T-helper 2 cell treated with Interferon-gamma antibody and Interleukin-4, amounts not matched to agents 100 ng/mL and 5 ng/mL, for 36 hours (primary cell): ENCODE data around the gene BAMBI. TPM values are rescaled to one million over a fixed set of nuclear protein-coding genes. Genes with fewer than 3 reads are reported as not detected.

ENCODE experiments used
- intact Hi-C: fragments of 100-400 bp; cut with micrococcal nuclease; formaldehyde crosslinking; loops from one replicate; pipeline ENCODE4 v1.15.1; 2023
- total RNA-seq: library from RNA; stranded (reverse); gene quantifications from 2 replicates; pipeline ENCODE4 v1.2.3, GENCODE V29; 2022

Gene BAMBI
- total RNA-seq, 1 donor from 2014 or later = 0.09 TPM

DNA sequence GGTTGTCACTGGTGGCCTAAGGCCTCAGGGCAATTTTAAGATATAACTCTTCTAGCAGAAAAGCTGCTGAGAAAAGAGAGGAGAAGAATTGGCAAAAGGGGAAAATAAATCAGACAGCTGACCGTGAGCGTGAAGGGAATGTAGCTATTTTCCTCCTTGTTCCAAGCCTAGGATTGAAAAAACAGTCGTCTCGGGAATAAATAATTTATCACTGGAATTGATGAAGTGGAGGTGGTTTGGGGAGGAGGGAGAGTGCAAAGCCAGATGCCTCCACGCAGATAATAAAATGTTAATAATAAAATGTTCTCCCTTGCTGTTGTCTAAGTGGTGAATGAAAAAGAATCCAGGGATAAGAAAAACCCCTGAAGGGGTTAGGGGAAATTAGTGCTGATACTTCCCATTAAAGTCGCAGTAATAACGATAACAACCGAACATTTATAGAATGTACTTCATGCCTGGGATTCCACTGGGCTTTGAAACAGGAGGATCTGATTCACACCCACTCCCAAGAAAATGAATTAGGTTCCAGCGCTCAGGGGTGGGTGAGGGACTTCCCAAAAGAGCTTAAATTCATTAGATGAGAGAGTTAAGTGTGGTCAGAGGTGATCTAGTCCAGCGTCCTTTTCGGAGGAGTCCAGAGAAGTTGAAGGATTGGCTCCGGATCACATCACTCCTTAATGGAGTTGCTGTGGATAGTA lies 27.3 kb downstream of the BAMBI start:
- intact Hi-C loops = no loop called here

DNA sequence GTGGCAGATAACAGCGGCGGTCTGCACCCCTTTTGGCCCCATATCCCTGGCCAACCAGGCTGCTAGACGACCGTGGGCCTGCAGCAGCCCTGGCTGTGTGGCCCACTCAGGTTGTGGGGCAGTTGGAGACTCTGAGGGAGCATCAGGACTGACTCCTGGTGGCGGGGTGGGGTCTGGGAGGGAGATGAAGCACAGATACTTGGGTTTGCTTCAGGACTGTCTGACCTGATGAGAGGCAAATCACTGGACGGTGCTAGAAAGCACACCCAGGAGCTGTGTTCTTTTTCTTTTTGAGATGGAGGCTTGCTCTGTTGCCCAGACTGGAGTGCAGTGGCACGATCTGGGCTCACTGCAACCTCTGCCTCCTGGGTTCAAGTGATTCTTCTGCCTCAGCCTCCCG lies 28.2 kb downstream of the BAMBI start:
- intact Hi-C loops = no loop called here

DNA sequence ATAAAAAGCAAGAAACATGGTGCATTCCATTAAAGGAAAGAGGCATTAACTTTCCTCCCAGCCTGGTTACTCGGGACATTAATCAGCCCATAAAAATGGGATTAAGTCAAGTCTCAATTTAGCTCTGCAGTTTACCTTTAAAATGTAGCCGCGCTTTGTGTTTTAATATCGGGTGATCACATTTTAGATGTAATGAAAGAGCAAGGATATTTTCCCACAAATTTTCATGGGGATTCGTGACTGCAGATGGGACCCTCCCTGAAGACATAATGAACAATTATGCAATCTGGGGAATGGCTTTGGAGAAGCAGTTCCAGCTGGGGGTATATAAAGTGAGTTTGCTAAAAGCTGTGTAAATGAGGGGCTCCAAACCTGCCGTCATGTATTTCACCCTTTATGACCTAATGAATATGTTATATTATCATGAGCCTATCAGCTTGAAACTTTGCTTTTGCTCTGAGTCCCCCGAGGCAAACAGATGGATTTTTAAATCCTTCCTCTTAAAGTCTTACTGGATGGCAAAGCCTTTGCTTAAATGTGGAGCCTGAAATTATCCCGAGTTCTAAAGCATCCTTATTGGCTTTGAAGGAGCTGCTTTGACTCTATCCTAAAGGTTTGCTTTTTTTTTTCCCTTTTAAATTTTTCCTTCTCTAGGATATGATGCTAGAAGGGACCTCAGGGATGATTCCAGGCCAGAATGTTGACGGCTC lies 31.8 kb downstream of the BAMBI start:
- intact Hi-C loops = no loop called here

DNA sequence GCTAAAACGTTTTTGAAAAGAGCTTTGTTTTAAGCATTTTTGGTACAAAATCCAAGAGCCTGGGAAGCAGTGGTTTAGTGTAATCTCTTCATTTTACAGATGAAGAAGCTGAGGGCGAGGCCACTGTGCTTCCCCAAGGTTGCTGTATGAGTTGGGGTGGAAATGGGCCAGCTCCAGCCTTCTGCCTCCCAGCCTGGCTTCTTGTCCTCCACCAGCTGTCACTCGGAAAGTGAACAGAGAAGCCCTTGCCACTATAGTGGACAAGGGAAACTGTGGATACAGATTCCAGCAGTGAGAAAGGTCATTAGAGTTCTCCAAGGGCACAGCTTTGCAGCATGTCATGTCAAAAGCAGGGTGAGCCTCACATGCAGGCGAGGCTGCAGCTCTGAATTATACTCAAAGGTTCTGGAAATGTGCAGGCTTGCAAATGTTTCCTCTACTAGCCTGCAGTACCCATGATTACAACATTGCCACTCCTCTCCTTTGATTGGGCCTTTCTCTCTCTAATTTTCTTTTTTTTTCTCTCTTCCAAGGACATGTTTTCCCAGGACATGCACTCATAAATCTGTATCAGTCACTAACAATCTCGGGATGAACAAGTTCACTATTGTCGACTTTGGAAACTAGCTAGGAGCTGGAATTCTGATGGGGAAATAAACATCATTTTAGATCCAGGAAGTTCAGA lies 33.0 kb downstream of the BAMBI start:
- intact Hi-C loops = no loop called here

DNA sequence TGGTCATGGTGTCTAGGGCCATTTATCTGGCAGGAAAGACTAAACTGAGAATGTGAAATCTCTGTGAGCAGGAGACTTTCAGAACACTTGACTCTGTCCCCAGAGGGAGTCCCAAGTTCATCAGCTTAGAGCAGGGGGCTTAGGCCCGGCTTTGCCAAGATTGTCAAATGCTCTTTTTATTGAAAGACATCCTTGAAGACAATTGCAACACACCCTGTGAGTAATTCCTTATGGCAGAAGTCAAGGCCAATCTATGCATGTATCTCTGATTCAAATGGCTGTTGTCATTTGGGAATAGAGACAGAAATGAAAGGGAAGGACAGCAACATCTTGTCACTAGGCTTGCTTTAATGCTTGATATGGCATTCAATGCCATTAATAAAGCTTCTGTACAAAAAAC lies 33.7 kb downstream of the BAMBI start:
- intact Hi-C loops = no loop called here

DNA sequence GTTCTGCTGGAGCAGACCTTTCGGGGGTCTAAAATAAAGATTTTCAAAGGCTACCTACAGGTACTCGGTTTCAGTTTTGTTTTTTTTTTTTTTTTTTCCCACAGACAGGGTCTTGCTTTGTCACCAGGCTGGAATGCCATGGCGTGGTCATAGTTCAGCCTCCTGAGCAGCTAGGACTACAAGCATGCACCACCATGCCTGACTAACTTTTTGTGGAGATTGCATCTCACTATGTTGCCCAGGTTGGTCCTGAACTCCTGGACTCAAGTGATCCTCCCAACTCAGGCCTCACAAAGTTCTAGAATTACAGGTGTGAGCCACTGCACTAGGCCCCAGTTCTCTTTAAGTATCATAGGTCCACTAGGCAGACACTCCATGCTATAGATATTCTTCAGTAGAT lies 34.5 kb downstream of the BAMBI start:
- intact Hi-C loops = no loop called here

DNA sequence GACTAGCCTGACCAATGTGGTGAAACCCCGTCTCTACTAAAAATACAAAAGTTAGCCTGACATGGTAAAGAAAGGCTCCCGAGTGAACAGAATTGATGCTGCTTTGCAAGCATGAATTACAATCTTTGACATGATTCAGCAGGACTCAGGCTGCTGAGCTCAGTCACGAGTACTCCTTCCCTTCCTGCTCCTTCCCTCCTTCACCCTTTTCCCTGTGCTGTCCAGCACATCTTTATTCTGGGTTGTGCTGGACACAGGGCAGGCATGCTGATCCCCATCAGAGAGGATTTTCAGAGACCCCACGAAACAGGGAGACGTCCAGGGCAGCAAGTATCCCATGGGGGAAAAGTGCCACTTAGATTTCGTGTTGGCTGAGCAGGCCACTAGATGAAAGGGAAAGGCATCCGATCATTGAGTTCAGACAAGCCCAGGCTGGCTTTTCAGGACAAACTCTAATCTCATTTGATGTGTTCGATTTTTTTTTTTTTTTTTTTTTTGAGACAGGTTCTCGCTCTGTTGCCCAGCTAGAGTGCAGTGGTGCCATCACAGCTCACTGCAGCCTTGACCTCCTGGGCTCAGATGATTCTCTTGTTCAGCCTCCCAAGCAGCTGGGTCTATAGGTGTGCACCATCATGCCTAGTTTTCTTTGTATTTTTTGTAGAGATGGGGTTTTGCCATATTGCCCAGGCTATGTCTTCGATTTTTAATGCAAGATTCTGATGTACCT lies 36.5 kb downstream of the BAMBI start:
- intact Hi-C loops = no loop called here

DNA sequence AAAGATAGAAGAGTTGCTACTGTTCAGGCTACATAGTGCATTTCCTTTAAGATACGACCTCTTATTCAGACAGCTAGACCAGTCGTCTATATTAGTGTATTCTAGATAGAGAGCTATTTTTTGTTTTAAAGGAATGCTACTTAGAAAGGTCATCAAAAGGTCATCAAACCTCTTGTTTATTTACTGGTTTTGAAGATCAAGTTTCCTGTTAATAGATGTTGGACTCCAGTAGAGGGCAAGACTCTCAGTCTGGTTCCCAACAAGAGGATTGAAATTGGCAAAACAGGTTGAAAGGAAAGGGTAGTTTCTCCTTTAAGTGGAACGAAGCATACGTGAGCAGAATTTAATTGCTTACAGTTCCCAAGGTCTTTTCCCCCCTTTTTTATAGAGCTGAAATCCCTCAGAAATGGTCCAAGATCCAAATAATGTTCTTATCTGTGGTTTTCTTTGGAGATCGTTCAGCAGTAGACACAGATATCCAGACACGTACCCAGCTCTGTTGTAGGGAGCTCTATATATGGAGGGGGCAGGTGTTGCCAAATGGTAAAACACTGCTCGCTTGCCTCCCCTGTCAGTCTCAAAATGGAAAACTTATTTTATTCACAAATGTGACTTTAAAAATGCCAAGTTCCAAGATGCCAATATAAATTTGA lies 37.2 kb downstream of the BAMBI start:
- intact Hi-C loops = no loop called here

DNA sequence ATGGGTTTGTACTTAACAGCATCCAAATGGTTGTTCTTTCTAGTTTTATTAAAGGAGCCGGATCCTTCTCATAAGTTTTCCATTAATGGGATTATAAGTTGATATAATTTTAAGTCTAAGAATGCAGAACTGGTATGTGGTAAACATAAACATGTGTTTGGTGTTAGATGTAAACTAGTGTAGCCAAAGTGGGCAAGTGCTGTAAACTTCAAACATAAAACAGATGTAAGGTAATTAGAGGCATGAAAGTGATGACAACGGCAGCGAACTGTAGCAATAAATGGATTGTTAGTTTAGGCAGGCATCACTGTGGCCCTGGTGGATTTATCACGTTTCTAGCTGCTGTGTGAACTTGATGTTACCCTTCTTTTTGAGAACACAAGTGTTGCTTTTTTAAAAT lies 37.9 kb downstream of the BAMBI start:
- intact Hi-C loops = no loop called here

DNA sequence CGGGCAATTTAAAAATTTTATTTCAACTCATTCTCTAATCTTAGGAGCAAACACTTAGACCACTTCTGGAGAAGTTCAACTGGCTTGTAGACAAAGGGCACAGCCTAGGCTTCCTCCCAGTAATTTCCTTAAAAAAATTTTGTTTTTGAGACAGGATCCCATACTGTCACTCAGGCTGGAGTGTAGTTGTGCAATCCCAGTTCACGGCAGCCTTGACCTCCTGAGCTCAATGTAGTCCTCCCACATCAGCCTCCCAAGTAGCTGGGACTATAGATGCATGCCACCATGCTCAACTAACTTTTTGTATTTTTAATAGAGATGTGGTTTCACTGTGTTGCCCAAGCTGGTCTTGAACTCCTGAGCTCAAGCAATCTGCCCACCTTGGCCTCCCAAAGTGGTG lies 38.4 kb downstream of the BAMBI start:
- intact Hi-C loops = no loop called here

DNA sequence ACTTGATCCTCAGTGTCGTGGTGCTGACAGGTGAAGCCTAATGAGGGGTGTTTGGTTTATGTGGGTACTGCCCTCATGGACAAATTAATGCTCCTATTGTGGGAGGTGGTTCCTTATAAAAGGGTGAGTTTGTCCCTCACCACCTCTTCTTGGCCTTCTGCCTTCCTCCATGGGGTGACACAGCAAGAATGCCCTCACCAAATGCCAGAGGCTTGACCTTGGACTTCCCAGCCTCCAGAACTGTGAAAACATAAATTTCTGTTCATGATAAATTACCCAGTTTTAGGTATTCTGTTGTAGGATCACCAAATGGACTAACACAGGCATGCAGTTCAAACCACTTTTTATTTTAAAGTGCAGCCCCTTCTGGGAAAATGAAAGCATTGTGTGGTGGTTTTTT lies 39.4 kb downstream of the BAMBI start:
- intact Hi-C loops = no loop called here

DNA sequence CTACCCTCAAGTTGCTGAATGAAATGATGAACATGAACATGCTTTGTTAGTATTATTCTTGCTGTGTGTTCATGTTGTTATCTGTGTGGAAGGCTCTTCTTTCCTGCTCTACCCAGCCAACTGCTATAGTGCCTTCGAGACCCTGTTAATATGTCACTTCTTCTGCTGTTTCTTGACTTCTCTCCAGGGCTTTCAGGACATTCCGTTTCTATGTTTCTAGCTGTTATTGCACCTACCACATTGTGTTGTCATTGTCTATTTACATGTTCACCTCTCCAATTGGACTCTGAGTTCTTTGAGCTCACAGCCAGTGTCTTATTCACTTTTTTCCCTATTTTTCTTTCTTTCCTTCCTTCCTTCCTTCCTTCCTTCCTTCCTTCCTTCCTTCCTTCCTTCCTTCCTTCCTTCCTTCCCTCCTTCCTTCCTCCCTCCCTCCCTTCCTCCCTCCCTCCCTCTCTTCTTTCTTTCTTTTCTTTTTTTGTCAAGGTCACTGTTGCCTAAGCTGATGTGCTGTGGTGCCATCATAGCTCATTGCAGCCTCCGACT lies 40.4 kb downstream of the BAMBI start:
- intact Hi-C loops = no loop called here

DNA sequence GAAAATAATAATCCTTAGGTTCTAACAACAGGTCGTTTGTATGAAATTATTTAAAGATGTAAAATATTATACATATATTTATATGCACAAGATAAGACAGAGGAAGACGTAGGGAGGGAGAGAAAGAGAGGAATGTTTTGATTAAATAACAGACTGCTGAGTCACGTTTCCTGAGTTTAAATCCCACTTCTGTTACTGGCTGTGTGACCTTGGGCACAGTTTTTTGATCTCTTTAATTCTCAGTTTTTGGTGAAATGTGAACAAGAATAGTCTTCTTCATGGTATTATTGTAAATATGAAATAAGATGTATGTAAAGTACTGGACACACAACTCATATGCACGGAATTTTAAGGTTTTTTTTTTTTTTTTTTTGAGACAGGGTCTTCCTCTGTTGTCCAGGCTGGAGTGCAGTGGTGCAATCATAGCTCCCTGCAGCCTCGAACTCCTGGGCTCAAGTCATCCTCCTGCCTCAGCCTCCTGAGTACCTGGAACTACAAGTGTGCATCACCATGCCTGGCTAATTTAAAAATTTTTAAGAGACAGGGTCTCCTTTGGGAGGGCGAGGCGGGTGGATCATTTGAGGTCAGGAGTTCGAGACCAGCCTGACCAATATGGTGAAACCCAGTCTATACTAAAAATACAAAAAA lies 42.6 kb downstream of the BAMBI start:
- intact Hi-C loops = no loop called here

DNA sequence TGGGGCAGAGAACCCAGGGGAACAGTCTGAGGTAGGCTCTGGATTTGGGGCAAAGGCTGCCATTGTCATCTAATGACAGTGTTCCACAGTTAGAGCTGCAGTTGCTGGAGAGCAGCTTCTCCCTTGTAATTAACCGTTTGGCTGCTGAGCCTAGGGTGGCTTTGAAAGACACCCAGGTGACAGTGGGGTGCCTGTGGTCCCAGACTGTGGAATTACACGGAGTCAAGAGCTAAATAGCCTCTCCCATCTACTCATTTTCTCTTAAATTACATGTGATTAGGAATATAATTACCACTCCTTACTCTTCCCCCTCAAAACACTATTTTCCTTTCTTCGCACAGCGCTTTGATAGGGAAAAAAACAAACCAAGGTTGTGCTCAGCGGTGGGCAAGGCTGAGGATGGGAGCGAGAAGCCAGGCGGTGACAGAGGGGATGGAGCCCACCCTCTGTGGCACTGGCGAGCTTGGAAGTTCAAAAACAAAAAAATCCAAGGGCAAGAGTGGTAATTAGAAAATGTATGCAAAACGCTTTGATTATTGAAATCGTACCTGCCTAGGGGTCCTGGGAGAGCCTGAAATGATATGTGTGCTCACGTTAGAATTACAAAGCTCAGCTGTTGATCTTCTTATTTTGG lies 44.1 kb downstream of the BAMBI start:
- intact Hi-C loops = no loop called here

DNA sequence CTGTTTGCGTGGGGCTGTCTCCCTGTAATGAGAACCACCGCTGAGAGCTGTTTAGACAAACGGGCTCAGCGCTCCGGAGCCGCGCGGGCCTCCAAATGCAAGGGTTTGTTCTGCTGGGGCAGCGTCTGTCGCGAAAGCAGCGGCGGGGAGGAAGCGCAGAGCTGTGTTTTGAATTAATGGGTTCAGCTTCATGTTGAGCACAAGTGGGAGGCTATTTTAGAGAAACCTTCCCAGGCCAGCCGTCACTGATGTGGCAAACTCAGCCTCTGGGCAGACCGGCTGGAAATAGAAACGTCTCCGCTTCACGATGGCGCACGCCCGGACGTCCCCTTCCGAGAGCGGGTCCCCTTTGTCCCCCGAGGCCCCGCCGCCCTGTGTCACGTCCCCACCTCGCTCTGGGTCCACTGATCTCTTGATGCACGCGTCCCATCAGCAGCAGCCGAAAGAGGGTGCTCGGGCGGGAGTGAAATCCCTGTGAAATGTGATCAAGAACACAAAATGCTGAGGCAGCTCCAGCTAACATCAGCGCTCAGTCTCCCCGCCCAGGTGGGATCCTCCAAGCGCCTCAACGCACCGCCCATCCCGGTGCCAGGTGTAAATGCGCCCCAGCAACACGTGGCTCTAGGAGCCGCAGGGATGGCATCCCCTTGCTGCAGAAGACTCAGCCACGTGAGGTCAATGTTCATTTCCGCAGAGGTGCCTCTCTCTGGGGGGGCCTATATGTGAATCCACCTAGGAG lies 44.9 kb downstream of the BAMBI start:
- intact Hi-C loops = no loop called here

DNA sequence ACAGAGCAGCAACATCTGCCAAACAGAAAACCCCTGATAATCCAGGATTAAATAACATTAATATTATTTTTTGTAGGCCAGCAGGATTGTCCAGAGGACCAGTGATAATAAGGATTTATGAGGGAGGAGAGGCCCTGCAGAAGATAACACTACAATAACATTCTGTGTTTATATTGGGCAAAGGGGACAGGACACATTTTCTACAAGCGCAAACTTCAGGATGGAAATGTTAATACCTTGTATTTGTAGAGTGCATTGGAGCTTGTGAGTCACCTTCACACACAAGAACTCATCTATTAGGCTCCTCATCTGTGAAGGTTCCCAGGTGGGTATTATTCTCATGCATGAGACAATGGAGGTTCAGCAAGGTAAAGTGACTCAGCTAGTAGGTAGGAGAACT lies 51.0 kb downstream of the BAMBI start:
- intact Hi-C loops = no loop called here

DNA sequence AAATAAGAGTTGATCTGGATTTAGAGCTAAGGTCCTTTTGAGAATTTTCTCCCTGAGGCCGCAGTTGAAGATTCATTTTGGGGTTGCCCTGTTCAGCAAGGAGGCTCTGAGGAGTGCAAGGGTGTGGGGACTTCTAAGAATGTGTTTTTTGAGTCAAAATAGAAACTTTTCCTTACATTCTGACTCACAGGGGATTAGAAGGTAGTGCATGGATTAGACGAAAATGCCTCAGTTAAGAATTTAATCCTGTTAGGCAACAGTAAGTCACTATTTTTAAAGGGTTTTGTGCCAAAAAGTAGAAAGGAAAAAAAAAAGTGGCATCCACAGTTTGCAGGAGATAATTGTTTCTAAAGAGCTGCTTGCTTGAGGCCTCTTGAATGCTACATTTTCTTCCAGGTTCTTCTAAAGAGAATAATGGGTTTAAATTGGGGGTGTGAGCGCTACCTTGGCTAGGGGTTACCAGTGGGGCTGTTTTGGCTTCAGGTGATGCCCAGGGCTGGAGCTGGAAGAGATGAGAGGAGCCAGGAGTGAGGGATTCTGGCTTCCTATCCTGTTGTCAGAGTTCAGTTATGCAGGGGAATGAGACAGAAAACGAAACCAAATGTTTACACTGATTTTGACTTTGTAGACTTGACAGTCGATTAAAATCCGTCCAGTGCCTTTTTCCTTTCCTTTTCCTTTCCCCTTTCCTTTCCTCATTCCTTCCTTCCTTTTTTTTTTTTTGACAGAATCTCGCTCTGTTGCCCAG lies 52.9 kb downstream of the BAMBI start:
- intact Hi-C loops = no loop called here

DNA sequence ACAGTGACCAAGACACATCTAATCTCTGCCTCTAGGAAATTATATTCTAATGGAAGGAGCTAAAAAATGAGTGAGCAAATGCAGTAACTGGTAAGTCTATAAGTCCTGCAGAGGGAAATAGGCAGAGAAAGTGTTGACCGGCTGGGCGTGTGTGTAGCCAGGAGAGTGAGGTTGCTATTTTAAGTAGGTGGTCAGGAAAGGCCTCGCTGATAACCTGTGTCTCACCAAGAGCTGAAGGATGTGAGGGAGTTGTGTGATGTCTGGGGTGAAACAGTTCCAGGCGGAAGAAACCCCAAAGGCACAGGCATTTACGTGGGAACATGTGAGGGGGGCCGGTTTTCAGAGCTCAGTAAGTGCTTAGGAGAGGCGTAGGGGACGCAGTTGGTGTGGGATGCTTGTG lies 54.8 kb downstream of the BAMBI start:
- intact Hi-C loops = no loop called here
